Stimulated activated memory B cell treated with anti-CD40 and anti-IgM and Interleukin-4, amounts not matched to agents 10 μg/mL and 1 μg/mL and 100 μg/mL, for 72 hours (primary cell): ENCODE measurements around the gene ERAL1.
"Not testable (repeated sequence)": the region's sequence is repeated elsewhere in the genome, so short reads cannot be mapped to it uniquely, and the experiment has no call there.

ENCODE experiments used
- ATAC-seq: fragments of 150-1000 bp; cut with Tn5 transposase; 2 replicates; pipeline ENCODE4 v1.10.0; 2021
- H3K27ac Mint-ChIP-seq: one replicate; pipeline ENCODE4 v1.8.0; 2022; ENCODE audit warnings: mild to moderate bottlenecking, mixed read lengths
- H3K27me3 Mint-ChIP-seq: one replicate; pipeline ENCODE4 v1.8.0; 2022; ENCODE audit warnings: mixed read lengths
- H3K36me3 Mint-ChIP-seq: one replicate; pipeline ENCODE4 v1.8.0; 2022; ENCODE audit warnings: mixed read lengths
- H3K4me1 Mint-ChIP-seq: one replicate; pipeline ENCODE4 v1.8.0; 2022; ENCODE audit warnings: mixed read lengths
- H3K4me3 Mint-ChIP-seq: one replicate; pipeline ENCODE4 v1.8.0; 2022; ENCODE audit warnings: mild to moderate bottlenecking, moderate library complexity, mixed read lengths
- H3K9me3 Mint-ChIP-seq: one replicate; pipeline ENCODE4 v1.8.0; 2022; ENCODE audit warnings: mixed read lengths

The ERAL1 gene

DNA sequence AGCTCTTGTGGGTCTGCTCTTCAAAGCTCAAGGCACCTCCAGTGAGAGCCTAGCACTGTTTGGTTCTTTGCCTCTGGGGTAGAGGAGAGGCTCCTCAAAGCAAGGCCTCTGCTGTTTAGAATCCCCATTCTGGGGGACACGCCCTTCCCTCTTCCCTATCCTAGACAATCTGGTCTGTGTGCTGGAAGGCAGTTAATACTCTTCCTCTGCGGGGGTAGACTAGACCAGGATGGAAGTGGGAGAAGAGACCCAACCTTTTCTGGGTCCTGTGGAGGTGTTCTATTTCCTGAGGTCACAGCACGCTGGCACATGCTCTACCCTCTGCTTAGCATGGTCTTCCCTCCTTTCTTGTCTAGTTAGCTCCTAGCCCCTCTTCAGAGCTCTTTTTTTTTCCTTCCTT is 7.7 kb downstream of the ERAL1 start:
- H3K27ac Mint-ChIP-seq = peak overlapping the region; percentile 69
- H3K4me1 Mint-ChIP-seq = peaks cover 32% of the 10 kb centered on the region
- no peaks in the 10 kb centered on the region for H3K27me3 Mint-ChIP-seq
- H3K4me3 Mint-ChIP-seq = no peak overlapping the region
- no peaks in the 10 kb centered on the region for H3K9me3 Mint-ChIP-seq
- H3K36me3 Mint-ChIP-seq = peaks cover 41% of the 10 kb centered on the region
- ATAC-seq = no peak

DNA sequence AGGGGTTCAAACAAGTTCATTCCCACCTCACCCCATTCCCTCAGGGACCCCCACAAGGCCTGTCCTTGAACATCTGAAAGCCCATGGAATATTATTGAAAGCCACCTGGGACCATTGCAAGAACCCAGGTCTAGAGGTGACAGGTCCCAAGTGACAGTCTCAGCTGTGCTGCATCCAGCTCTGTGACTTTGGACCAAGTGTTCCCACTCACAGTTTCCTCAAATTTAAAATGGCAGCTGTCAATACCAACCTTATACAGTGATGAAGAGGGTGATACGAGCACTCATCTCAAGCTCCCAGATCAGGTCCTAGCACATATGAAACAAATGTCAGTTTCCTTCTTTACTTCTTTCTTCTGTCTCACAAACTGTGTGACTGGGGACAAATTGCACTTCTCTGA is 9.1 kb downstream of the ERAL1 start:
- ATAC-seq = no peak
- H3K27me3 Mint-ChIP-seq = no peaks in the 10 kb centered on the region
- H3K4me3 Mint-ChIP-seq = no peak overlapping the region
- H3K9me3 Mint-ChIP-seq = no peaks in the 10 kb centered on the region
- H3K27ac Mint-ChIP-seq = peak overlapping the region; percentile 46
- H3K4me1 Mint-ChIP-seq = peaks cover 18% of the 10 kb centered on the region
- H3K36me3 Mint-ChIP-seq = peaks cover 27% of the 10 kb centered on the region

DNA sequence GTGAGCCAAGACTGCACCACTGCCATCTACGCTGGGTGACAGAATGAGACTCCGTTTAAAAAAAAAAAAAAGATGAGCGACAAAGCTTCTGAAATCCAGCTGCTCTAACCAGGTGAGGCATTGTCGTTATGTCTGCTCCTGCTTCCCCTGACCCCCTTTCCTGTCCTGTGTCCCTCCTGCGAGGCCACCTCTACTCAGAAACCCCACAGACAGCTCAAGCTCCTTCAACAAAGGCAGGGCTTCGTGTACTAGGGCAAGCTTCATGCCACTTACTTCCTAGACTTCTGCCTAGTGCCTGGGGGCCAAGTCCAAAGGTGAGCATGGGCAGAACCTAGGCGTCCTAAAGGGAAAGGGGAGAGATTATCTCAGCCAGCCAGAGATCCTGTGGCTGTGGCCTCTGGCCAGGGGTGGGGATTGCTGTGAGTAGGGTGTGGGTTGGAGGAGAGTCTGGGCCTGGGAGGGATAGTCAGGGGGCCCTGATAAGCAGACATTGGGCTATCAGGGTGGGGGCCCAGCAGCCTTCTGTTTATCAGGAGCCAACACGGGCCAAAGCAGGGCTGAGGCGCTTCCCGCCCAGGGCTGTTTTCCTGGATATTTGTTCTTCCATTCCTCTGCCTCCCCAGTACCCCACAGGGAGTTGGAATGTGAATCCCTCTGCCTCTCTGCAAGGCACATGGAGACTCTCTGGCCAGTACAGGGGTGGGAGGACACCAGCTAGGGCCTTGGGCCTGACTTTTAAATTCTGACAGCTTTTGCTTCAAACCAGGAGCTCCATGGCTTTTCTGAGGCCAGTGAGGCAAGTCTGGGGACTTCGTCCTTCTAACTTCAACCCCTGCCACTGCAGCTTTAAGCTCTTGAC is 10.4 kb downstream of the ERAL1 start:
- no peak overlapping the region for H3K4me3 Mint-ChIP-seq
- no peaks in the 10 kb centered on the region for H3K9me3 Mint-ChIP-seq
- peak; percentile 12 for ATAC-seq
- H3K27ac Mint-ChIP-seq = peak overlapping the region; percentile 85
- H3K27me3 Mint-ChIP-seq = no peaks in the 10 kb centered on the region
- H3K36me3 Mint-ChIP-seq = peaks cover 18% of the 10 kb centered on the region
- peaks cover 17% of the 10 kb centered on the region for H3K4me1 Mint-ChIP-seq

DNA sequence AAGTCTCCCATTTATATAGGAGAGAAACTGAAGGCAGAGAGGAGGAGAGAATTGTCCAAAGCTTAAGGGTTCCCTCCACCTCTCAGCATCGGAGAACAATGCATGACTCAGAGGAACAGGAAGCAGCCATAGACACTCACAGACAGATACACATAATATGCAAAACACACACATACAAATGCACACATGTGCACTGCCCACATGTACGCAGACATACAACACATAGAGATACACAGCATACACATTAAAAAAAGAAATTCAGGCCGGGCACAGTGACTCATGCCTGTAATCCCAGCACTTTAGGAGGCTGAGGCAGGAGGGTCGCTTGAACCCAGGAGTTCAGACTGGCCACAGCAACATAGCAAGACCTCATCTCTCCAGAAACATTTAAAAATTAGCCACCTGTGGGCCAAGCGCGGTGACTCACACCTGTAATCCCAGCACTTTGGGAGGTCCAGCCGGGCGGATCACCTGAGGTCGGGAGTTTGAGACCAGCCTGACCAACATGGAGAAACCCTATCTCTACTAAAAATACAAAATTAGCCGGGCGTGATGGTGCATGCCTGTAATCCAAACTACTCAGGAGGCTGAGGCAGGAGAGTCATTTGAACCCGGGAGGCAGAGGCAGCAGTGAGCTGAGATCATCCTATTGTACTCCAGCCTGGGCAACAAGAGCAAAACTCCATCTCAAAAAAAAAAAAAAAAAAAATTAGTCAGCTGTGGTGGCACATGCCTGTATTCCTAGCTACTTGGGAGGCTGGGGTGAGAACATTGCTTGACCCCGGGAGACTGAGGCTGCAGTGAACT is 11.3 kb downstream of the ERAL1 start:
- H3K27me3 Mint-ChIP-seq = no peaks in the 10 kb centered on the region
- H3K27ac Mint-ChIP-seq = peak overlapping the region; percentile 85
- H3K4me3 Mint-ChIP-seq = peak overlapping the region; percentile 6
- H3K4me1 Mint-ChIP-seq = peaks cover 22% of the 10 kb centered on the region
- H3K36me3 Mint-ChIP-seq = peaks cover 13% of the 10 kb centered on the region
- no peaks in the 10 kb centered on the region for H3K9me3 Mint-ChIP-seq
- peak; percentile 97 for ATAC-seq

DNA sequence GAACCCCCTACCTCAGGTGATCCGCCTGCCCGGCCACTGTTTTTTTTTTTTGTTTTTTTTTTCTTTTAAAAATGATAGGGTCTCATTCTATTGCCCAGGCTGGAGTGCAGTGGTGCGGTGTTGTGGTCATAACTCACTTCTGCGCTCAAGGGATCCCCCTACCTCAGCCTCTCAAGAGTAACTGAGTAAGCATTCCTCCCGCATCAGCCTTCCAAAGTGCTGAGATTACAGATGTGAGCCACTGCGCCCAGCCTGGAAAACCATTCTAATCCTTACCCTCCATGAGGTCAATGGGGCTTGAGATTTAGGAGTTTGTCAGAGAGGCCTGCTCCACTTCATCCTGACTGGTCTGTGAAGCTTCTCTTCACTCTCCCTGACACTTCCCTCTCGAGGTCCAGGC is 12.5 kb downstream of the ERAL1 start:
- no peaks in the 10 kb centered on the region for H3K27me3 Mint-ChIP-seq

DNA sequence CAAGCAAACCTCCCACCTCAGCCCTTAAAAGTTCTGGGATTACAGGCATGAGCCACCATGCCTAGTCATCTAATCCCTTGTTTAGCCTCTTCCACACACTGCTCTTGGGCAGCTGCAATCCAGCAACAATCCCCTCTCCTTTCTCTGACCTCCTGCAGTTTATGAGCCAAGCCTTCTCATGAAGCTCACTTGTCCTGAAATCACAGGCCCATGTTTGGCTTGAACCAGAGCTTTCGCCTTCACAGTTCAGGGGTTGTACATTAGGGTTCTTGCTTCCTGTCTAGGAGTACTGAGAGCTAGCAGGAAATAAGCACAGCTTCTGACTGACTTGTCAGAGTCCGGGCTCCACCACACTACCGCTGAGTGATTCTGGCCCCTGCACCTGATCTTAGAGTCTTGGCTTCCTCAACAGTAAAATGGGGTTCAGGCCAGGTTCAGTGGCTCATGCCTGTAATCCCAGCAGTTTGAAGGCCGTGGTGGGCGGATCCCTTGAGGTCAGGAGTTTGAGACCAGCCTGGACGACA is 16.3 kb downstream of the ERAL1 start:
- no peaks in the 10 kb centered on the region for H3K27me3 Mint-ChIP-seq
- peaks cover 31% of the 10 kb centered on the region for H3K4me1 Mint-ChIP-seq
- H3K27ac Mint-ChIP-seq = peak overlapping the region; percentile 87
- H3K4me3 Mint-ChIP-seq = no peak overlapping the region
- no peaks in the 10 kb centered on the region for H3K9me3 Mint-ChIP-seq
- ATAC-seq = peak; percentile 99
- H3K36me3 Mint-ChIP-seq = no peaks in the 10 kb centered on the region

More for the DNA sequence above, 12.5 kb downstream of the ERAL1 start:
- H3K36me3 Mint-ChIP-seq = peaks cover 8% of the 10 kb centered on the region
- no peaks in the 10 kb centered on the region for H3K9me3 Mint-ChIP-seq
- H3K4me1 Mint-ChIP-seq = peaks cover 33% of the 10 kb centered on the region
- peak overlapping the region; percentile 10 for H3K27ac Mint-ChIP-seq
- no peak for ATAC-seq
- H3K4me3 Mint-ChIP-seq = no peak overlapping the region

DNA sequence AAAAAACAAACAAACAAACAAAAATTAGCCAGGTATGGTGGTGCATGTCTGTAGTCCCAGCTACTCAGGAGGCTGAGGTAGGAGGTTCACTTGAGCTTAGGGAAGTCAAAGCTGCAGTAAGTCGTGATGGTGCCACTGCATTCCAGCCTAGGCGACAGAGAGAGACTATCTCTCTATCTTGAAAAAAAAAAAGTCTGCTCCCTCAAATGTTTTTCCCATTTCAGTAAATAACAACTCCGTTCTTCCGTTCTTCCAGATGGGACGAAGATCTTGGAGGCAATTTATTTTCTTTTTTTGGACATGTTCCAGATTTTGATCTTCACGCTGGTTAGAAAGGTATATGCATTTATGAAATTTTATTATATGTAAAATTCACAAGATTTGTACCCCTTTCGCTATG is 19.0 kb downstream of the ERAL1 start:
- Mint-ChIP-seq H3K27ac (no peak overlapping the region), H3K9me3 (no peaks in the 10 kb centered on the region), H3K36me3 (peaks cover 10% of the 10 kb centered on the region), H3K4me1 (peaks cover 35% of the 10 kb centered on the region), H3K4me3 (no peak overlapping the region), H3K27me3 (no peaks in the 10 kb centered on the region)
- no peak for ATAC-seq

DNA sequence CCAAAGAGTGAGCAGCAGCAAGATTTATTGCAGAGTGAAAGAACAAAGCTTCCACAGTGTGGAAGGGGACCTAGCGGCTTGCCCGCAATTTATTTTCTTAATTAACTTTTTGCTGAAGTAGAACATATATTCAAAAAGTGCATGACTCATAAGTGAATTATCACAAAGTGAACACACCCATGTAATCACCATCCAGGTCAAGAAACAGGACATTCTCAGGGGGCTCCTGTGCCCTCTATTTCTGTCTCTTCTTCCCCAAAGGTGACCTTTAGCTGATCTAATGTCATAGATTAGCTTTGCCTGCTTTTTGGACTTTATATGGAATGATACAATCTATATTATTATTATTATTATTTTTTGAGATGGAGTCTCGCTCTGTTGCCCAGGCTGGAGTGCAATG is 19.9 kb downstream of the ERAL1 start:
- no peak for ATAC-seq
- no peak overlapping the region for H3K27ac Mint-ChIP-seq
- no peak overlapping the region for H3K4me3 Mint-ChIP-seq

DNA sequence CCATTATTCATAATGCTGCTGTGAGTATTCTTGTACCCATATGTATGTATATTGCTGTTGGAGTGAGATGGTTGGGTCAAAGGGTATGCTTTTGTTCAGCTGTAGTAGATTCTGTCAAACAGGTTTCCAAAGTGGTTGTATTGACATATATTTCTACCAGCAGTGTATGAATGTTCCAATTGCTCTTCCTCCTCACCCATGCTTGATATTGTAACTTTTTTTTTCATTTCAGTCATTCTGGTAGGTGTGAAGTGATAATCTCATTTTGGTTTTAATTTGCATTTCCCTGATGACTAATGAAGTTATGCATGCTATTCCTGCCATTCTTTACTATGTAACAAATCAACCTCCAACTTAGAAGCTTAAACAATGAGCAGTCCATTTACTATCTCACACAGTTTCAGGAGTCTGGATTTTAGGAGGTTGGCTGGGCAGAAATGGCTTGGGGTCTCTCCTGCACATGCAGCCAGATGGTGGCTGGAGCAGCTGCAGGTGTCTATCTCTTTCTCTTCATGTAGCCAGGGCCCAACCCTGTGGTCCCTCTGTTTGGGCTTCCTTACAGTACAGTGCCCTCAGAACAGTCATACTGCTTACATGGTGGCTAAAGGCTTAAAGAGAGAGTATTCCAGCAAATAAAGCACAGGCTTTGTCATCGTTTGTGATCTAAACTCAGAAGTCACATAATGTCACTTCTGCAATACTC is 21.2 kb downstream of the ERAL1 start:
- Mint-ChIP-seq H3K36me3 (peaks cover 26% of the 10 kb centered on the region), H3K4me3 (no peak overlapping the region), H3K9me3 (no peaks in the 10 kb centered on the region), H3K4me1 (peaks cover 37% of the 10 kb centered on the region), H3K27me3 (no peaks in the 10 kb centered on the region), H3K27ac (no peak overlapping the region)
- no peak for ATAC-seq

More for the DNA sequence above, 19.9 kb downstream of the ERAL1 start:
- Mint-ChIP-seq H3K27me3 (no peaks in the 10 kb centered on the region), H3K9me3 (no peaks in the 10 kb centered on the region), H3K4me1 (peaks cover 35% of the 10 kb centered on the region), H3K36me3 (peaks cover 20% of the 10 kb centered on the region)

DNA sequence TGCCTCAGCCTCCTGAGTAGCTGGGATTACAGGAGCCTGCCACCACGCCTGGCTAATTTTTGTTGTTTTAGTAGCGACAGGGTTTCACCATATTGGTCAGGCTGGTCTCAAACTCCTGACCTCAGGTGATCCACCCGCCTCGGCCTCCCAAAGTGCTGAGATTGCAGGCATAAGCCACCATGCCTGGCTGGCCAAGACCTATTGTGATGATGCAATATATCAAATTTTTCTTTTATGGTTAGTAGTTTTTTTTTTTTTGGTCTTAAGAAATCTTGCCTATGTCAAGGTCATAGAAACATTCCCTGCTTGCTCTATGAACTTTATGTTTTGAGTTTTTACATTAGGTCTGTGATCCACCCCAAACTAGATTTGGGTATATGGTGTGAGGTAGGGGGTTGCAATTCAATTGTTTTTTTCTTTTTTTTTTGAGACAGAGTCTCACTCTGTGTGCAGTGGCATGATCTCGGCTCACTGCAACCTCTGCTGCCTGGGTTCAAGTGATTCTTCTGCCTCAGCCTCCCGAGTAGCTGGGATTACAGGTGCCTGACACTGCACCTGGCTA is 22.4 kb downstream of the ERAL1 start:
- ATAC-seq, H3K27me3 Mint-ChIP-seq, H3K4me3 Mint-ChIP-seq, H3K27ac Mint-ChIP-seq, H3K9me3 Mint-ChIP-seq: not testable (repeated sequence)
- H3K36me3 Mint-ChIP-seq = peaks cover 35% of the 10 kb centered on the region
- peaks cover 24% of the 10 kb centered on the region for H3K4me1 Mint-ChIP-seq

DNA sequence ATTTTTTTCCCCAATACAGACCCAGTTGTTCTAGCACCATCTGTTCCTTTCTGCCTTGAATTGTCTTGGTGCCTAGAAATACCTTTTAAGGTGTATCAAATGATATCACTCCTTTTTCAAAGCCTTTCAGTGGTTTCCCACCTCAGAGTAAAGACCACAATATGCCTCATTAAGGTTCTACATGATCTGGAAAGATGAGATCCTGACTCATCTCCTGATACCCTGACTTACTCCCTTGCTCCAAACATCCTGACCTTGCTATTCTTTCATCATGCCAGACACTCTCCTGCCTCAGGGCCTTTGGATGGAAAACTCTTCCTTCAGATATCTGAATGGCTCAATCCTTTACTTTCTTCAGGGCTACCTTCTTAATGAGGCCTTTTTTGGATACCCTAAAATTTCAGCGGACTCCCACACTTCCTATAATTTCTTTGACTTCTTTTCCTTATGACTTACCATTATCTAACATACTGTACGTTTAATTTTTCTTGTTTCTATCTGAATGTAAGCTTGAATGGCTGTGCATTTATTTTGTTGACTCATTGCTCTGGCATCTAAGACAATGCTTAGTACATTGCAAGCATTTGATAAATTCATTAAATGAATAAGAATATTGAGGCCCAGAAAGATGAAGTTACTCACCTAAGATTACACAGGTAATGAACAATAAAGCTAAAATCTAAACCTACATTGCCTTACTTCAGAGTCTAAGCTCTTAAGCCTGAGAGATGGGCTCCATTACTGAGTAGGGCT is 23.5 kb downstream of the ERAL1 start:
- H3K4me1 Mint-ChIP-seq = peaks cover 19% of the 10 kb centered on the region
- H3K36me3 Mint-ChIP-seq = peaks cover 46% of the 10 kb centered on the region
- no peak for ATAC-seq
- no peaks in the 10 kb centered on the region for H3K27me3 Mint-ChIP-seq
- no peak overlapping the region for H3K27ac Mint-ChIP-seq
- no peak overlapping the region for H3K4me3 Mint-ChIP-seq
- H3K9me3 Mint-ChIP-seq = no peaks in the 10 kb centered on the region

DNA sequence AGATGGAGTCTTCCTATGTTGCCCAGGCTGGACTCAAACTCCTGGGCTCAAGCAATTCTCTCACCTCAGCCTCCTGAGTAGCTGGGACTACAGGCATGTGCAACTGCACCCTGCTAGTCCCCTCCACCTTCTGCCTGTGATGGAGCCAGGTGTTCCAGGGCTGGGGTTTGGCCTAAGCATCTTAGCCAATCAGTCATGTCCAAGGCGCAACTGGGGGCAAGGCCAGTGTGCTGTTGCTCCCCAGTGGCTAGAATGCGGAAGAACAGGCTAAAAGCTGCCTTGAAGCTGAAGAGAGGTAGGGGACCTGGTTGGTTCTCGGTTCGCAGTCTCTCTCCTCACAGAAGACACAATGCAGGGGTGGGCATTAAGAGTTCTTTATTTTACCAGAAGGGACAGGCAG is 24.2 kb downstream of the ERAL1 start:
- H3K4me3 Mint-ChIP-seq = no peak overlapping the region
- H3K4me1 Mint-ChIP-seq = peaks cover 23% of the 10 kb centered on the region
- H3K27ac Mint-ChIP-seq = no peak overlapping the region
- no peaks in the 10 kb centered on the region for H3K9me3 Mint-ChIP-seq
- no peaks in the 10 kb centered on the region for H3K27me3 Mint-ChIP-seq
- H3K36me3 Mint-ChIP-seq = peaks cover 49% of the 10 kb centered on the region
- ATAC-seq = peak; percentile 50

DNA sequence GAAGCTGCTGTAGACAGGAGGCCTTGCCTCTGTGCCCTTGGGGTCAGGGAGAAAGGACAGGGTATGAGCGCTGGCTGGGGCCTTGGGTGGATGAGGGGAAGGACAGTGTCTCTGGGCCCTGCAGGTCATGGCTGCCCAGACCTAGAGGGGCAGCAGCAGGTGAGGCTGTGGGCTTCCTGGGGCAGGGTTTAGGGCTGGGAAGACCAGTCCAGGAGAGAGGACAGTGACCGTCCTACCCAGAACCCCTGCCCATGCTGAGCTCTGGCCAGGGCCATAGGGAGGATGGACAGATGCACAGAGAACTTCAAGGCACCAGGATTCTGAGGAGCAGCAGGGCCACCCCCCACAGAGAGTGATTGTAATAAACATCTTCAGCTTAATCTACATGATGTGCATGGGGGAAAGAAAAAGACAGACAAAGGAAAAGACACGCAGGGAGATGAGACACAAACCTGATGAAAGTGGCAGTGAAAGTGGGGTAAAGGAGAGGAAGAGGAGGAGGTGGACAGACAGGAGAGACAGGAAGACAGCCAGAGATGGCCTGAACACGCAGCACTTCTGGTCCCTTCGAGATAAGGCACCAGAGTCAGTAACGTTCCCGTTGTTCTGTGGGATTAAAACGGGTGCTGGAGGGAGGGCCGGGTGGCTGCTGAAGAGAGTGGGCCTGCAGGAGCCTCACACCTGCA is 25.2 kb downstream of the ERAL1 start:
- Mint-ChIP-seq H3K36me3 (peaks cover 59% of the 10 kb centered on the region), H3K4me1 (peaks cover 33% of the 10 kb centered on the region), H3K4me3 (no peak overlapping the region), H3K27ac (no peak overlapping the region), H3K27me3 (no peaks in the 10 kb centered on the region), H3K9me3 (no peaks in the 10 kb centered on the region)
- no peak for ATAC-seq

DNA sequence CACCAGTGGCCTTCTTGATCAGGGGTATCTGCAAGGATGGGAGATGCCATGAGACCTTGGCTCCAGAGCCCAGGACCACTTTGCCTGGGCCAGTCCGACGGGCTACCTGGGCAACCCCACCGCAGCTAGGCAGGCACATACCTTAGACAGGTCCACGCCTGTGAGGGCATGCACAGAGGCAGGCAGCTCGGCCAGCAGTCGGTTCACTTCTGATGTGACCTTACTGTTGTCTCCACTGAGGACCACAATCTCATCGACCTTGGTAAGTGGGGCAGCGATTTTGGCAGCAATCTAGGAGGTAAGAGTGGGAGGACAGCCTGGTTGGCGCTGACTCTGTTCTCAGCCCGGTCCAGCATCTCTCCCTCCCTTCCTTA is 25.7 kb downstream of the ERAL1 start:
- Mint-ChIP-seq H3K27ac (no peak overlapping the region), H3K4me3 (no peak overlapping the region), H3K27me3 (no peaks in the 10 kb centered on the region), H3K36me3 (peaks cover 65% of the 10 kb centered on the region), H3K9me3 (no peaks in the 10 kb centered on the region), H3K4me1 (peaks cover 38% of the 10 kb centered on the region)
- no peak for ATAC-seq
